ENCODE measurements around the gene SPSB4.

DNA sequence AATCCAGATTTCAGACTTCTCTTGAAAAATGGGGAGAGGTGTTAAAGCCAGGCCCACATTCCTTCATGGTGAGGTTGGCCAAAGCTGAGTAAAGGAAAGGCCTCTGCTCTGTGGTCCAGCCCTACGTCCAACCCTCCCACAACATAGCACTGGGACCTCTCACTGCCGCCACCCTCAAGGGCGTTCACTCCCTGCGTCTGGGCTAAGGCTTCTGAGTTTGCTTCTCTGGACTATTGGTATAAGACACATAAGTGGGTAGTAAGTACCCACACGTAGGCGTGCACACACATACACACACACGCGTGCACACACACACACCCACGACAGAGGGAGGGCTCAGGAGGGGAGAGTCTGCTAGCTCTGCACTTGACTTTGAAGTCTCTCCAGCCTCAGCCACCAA, 100.3 kb downstream of the SPSB4 start:
- TF ChIP-seq POLR2A (IDR thresholded peaks at IDR 0.05; ENCODE audit: low read depth, low read length) (no peak), TAF1 (IDR thresholded peaks at IDR 0.05; ENCODE audit: borderline replicate concordance, low read depth, low read length) (no peak)
